ENCODE measurements around the gene CLDN10.

The CLDN10 gene

GRCh38 chr13:95524264-95524901 is 28.1 kb upstream of the CLDN10 start:
- Mint-ChIP-seq H3K4me3 (no peak overlapping the region), H3K27me3 (peaks cover 0 to 14% of the 10 kb centered on the region in 2 donors), H3K36me3 (peaks cover 0 to 5% of the 10 kb centered on the region in 2 donors), H3K4me1 (no peaks in the 10 kb centered on the region), H3K27ac (no peak overlapping the region), H3K9me3 (peaks cover 13 to 14% of the 10 kb centered on the region in 2 donors)
- ATAC-seq (replicated peaks): no peak
- DNase-seq: no peak

GRCh38 chr13:95527955-95528354 is 24.6 kb upstream of the CLDN10 start:
- peaks cover 0 to 5% of the 10 kb centered on the region in 2 donors for H3K36me3 Mint-ChIP-seq
- DNase-seq (no peak), ATAC-seq (replicated peaks) (no peak)

GRCh38 chr13:95530178-95530577 is 22.3 kb upstream of the CLDN10 start:
- DNase-seq (no peak), ATAC-seq (replicated peaks) (no peak)
- Mint-ChIP-seq H3K9me3 (peaks cover 9 to 11% of the 10 kb centered on the region in 2 donors), H3K27ac (no peak overlapping the region), H3K4me3 (no peak overlapping the region), H3K27me3 (peaks cover 13 to 29% of the 10 kb centered on the region in 2 donors), H3K4me1 (no peaks in the 10 kb centered on the region), H3K36me3 (peaks cover 0 to 5% of the 10 kb centered on the region in 2 donors)

More at GRCh38 chr13:95527955-95528354, 24.6 kb upstream of the CLDN10 start:
- no peak overlapping the region for H3K4me3 Mint-ChIP-seq
- no peaks in the 10 kb centered on the region for H3K4me1 Mint-ChIP-seq
- no peak overlapping the region for H3K27ac Mint-ChIP-seq
- peaks cover 9 to 11% of the 10 kb centered on the region in 2 donors for H3K9me3 Mint-ChIP-seq
- H3K27me3 Mint-ChIP-seq: peaks cover 0 to 18% of the 10 kb centered on the region in 2 donors

GRCh38 chr13:95533545-95534160 is 18.9 kb upstream of the CLDN10 start:
- ATAC-seq (replicated peaks): no peak
- DNase-seq: no peak
- no peak overlapping the region for H3K4me3 Mint-ChIP-seq

GRCh38 chr13:95535243-95535642 is 17.3 kb upstream of the CLDN10 start:
- no peak for DNase-seq
- no peaks in the 10 kb centered on the region for H3K4me1 Mint-ChIP-seq
- no peak overlapping the region for H3K27ac Mint-ChIP-seq
- no peaks in the 10 kb centered on the region for H3K36me3 Mint-ChIP-seq
- no peak for ATAC-seq (replicated peaks)
- H3K4me3 Mint-ChIP-seq: no peak overlapping the region
- H3K27me3 Mint-ChIP-seq: peaks cover 31 to 33% of the 10 kb centered on the region in 2 donors
- H3K9me3 Mint-ChIP-seq: no peaks in the 10 kb centered on the region

More at GRCh38 chr13:95533545-95534160, 18.9 kb upstream of the CLDN10 start:
- Mint-ChIP-seq H3K4me1 (no peaks in the 10 kb centered on the region), H3K27me3 (peaks cover 30 to 32% of the 10 kb centered on the region in 2 donors), H3K27ac (no peak overlapping the region), H3K9me3 (peaks cover under 1% of the 10 kb centered on the region in 2 donors), H3K36me3 (peaks cover 0 to under 1% of the 10 kb centered on the region in 2 donors)

GRCh38 chr13:95536632-95537241 is 15.8 kb upstream of the CLDN10 start:
- Mint-ChIP-seq H3K27ac (no peak overlapping the region), H3K36me3 (no peaks in the 10 kb centered on the region), H3K27me3 (peaks cover 31 to 39% of the 10 kb centered on the region in 2 donors), H3K4me3 (no peak overlapping the region), H3K9me3 (no peaks in the 10 kb centered on the region), H3K4me1 (no peaks in the 10 kb centered on the region)
- no peak for DNase-seq
- ATAC-seq (replicated peaks): no peak

- Mint-ChIP-seq H3K36me3 (no peaks in the 10 kb centered on the region), H3K4me3 (no peak overlapping the region), H3K27ac (no peak overlapping the region), H3K4me1 (no peaks in the 10 kb centered on the region), H3K27me3 (peaks cover 12 to 20% of the 10 kb centered on the region in 2 donors), H3K9me3 (no peaks in the 10 kb centered on the region)
- ATAC-seq (replicated peaks) (no peak), DNase-seq (no peak)
Measured at GRCh38 chr13:95540888-95541287, 11.6 kb upstream of the CLDN10 start.

- H3K4me1 Mint-ChIP-seq: no peaks in the 10 kb centered on the region
- peaks cover 11 to 19% of the 10 kb centered on the region in 2 donors for H3K27me3 Mint-ChIP-seq
- ATAC-seq (replicated peaks): no peak
- H3K27ac Mint-ChIP-seq: no peak overlapping the region
- H3K4me3 Mint-ChIP-seq: no peak overlapping the region
- no peaks in the 10 kb centered on the region for H3K36me3 Mint-ChIP-seq
- no peak for DNase-seq
- H3K9me3 Mint-ChIP-seq: no peaks in the 10 kb centered on the region
Measured at GRCh38 chr13:95541308-95541707, 11.2 kb upstream of the CLDN10 start.

GRCh38 chr13:95541911-95542474 is 10.5 kb upstream of the CLDN10 start:
- Mint-ChIP-seq H3K27me3 (peaks cover 13 to 14% of the 10 kb centered on the region in 2 donors), H3K36me3 (no peaks in the 10 kb centered on the region), H3K27ac (no peak overlapping the region), H3K4me1 (no peaks in the 10 kb centered on the region), H3K9me3 (no peaks in the 10 kb centered on the region), H3K4me3 (no peak overlapping the region)
- DNase-seq: no peak
- ATAC-seq (replicated peaks): no peak

- H3K4me1 Mint-ChIP-seq: no peaks in the 10 kb centered on the region
- peaks cover 11 to 16% of the 10 kb centered on the region in 2 donors for H3K27me3 Mint-ChIP-seq
- no peaks in the 10 kb centered on the region for H3K36me3 Mint-ChIP-seq
- H3K4me3 Mint-ChIP-seq: no peak overlapping the region
- DNase-seq (no peak), ATAC-seq (replicated peaks) (no peak)
- no peak overlapping the region for H3K27ac Mint-ChIP-seq
- no peaks in the 10 kb centered on the region for H3K9me3 Mint-ChIP-seq
Measured at GRCh38 chr13:95544293-95544692, 8.2 kb upstream of the CLDN10 start.

GRCh38 chr13:95546919-95547318 is 5.6 kb upstream of the CLDN10 start:
- no peak overlapping the region for H3K4me3 Mint-ChIP-seq
- no peak for DNase-seq
- H3K27ac Mint-ChIP-seq: no peak overlapping the region
- no peaks in the 10 kb centered on the region for H3K36me3 Mint-ChIP-seq
- ATAC-seq (replicated peaks): no peak
- H3K27me3 Mint-ChIP-seq: peaks cover 28 to 33% of the 10 kb centered on the region in 2 donors
- no peaks in the 10 kb centered on the region for H3K9me3 Mint-ChIP-seq
- H3K4me1 Mint-ChIP-seq: no peaks in the 10 kb centered on the region

GRCh38 chr13:95547531-95548167 is 4.9 kb upstream of the CLDN10 start:
- Mint-ChIP-seq H3K27ac (no peak overlapping the region), H3K36me3 (no peaks in the 10 kb centered on the region), H3K9me3 (no peaks in the 10 kb centered on the region), H3K27me3 (peaks cover 30 to 39% of the 10 kb centered on the region in 2 donors), H3K4me1 (no peaks in the 10 kb centered on the region), H3K4me3 (no peak overlapping the region)
- DNase-seq (no peak), ATAC-seq (replicated peaks) (no peak)

GRCh38 chr13:95552208-95552538 is 347 bp upstream of the CLDN10 start:
- H3K27ac Mint-ChIP-seq: no peak overlapping the region
- peaks cover 50 to 64% of the 10 kb centered on the region in 2 donors for H3K27me3 Mint-ChIP-seq
- DNase-seq (no peak), ATAC-seq (replicated peaks) (no peak)
- no peaks in the 10 kb centered on the region for H3K36me3 Mint-ChIP-seq
- no peaks in the 10 kb centered on the region for H3K9me3 Mint-ChIP-seq
- H3K4me3 Mint-ChIP-seq: peak overlapping the region in 1 of 2 donors; percentile 30
- H3K4me1 Mint-ChIP-seq: peaks cover 3 to 17% of the 10 kb centered on the region in 2 donors
